GM19397 (cell line): ENCODE data around the gene SDR39U1.
A peak's percentile ranks its signal among the peaks of the same experiment; 100 is the strongest.
"Not testable (repeated sequence)": the region's sequence is repeated elsewhere in the genome, so short reads cannot be mapped to it uniquely, and the experiment has no call there.

Source experiments
- ATAC-seq: cut with Tn5 transposase; IDR thresholded peaks from one replicate; pipeline ENCODE4 v1.9.1; 2021; ENCODE audit warnings: mild to moderate bottlenecking, moderate library complexity; ENCODE audit not compliant: unreplicated experiment

The SDR39U1 gene, protein sequence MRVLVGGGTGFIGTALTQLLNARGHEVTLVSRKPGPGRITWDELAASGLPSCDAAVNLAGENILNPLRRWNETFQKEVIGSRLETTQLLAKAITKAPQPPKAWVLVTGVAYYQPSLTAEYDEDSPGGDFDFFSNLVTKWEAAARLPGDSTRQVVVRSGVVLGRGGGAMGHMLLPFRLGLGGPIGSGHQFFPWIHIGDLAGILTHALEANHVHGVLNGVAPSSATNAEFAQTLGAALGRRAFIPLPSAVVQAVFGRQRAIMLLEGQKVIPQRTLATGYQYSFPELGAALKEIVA

DNA sequence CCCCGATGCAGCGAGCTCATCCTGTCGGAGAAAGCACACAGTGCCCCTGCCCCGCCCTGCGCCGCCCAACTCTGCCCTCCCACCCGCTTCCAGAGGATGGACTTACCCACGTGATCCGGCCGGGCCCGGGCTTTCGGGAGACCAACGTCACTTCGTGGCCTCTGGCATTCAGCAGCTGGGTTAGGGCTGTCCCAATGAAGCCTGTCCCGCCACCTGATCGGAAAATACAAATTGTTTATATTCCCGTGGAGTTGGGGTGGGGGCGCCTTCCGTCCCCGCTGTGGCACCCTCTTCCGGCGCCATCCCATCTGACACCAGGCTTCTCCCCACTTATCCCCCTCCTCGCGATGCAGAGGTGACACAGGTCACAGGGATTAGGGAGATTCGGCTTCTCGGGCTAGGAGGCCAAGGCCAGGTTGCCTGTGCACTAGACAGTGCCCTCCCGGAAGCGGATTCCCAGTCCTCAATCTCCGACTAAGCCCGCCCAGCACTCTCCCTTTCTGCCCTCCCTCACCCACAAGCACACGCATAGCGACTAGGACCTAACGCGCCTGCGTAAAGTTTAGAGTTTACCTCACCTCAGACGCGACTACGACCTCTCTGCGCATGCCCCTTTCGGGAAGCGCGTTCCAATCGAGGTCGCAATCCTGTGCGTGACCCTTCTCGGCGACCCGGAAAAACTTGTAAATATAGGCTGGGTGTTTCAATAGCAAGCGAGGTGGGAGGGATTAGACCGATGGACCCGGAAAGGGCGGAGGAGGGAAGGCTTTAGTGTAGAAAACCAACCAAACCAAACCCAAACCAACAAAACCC is at the start of gene SDR39U1:
TSS of gene SDR39U1 (minus strand) at position 537 of the 813 bp plus-strand sequence. CDS start at position 530, 7 bp downstream.
- peak; percentile 89 for ATAC-seq

DNA sequence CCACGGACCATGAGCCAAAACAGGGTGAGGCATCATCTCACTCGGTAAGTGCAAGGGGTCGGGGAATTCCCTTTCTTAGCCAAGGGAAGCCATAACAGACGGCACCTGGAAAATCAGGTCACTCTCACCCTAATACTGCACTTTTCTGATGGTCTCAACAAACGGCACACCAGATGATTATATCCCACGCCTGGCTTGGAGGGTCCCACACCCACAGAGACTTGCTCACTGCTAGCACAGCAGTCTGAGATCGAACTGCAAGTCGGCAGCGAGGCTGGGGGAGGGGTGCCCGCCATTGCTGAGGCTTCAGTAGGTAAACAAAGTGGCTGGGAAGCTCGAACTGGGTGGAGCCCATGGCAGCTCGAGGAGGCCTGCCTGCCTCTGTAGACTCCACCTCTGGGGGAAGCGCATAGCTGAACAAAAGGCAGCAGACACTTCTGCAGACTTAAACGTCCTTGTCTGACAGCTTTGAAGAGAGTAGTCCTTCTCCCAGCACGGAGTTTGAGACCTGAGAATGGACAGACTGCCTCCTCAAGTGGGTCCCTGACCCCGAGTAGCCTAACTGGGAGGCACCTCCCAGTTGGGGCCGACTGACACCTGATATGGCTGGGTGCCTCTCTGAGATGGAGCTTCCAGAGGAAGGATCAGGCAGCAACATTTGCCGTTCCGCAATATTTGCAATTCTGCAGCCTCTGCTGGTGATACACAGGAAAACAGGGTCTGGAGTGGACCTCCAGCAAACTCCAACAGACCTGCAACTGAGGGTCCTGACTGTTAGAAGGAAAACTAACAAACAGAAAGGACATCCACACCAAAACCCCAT is 49.2 kb upstream of the SDR39U1 start:
- ATAC-seq, result not testable (repeated sequence)

DNA sequence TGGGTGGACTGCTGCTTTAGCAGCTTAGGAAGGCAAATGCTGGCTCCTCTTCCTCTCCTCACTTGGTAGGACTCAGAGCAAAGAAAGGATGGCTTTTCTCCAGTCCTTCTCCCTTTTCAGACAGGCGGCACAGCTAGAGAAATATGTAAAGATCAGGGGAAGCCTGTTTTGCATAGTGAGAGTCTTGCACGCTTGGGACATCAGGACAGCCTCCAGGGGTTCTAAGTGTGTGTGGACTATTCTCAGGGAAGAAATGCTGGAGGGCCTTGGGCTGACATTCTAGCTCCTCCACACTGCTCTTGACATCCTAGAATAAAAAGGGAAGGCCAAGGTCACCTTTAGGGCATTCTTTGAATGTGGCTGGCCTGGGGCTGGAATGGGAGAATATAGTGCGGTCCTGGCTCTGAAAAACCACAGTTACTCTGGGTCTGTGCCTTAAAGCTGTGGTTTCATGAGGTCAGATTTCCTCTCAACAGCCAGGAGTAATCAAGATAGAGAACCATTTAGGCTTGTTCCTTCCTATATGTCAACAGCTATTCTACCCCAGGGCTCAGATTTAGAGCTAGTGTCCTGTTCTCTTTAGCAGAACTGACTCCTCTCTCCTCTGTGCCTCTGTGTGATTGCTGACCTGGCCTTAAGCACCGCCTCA is 41.2 kb upstream of the SDR39U1 start:
- ATAC-seq, result no peak

DNA sequence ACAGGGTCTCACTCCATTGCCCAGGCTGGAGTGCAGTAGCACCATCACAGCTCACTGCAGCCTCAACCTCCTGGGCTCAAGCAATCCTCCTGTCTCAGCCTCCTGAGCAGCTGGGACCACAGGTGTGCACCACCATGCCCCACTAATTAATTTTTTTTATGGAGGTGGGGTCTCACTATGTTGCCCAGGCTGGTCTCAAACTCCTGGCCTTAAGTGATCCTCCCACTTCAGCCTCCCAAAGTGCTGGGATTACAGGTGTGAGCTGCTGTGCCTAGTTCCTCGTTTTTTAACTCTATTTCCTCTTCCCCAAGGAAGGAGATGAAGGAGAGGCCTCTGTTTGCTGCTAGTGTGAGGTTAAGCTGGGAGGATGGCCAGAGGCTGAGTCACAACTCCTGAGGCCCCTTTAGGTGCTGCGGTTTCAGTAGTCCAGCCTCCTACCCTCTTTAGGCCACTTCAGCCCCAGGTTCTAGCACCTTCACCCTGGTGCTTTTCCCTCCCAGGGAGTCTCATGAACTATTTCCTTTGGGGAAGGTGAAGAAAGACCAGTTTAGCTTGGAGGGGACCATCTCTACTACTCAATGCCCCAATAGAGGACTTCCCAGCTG is 40.2 kb upstream of the SDR39U1 start:
- ATAC-seq, result not testable (repeated sequence)

DNA sequence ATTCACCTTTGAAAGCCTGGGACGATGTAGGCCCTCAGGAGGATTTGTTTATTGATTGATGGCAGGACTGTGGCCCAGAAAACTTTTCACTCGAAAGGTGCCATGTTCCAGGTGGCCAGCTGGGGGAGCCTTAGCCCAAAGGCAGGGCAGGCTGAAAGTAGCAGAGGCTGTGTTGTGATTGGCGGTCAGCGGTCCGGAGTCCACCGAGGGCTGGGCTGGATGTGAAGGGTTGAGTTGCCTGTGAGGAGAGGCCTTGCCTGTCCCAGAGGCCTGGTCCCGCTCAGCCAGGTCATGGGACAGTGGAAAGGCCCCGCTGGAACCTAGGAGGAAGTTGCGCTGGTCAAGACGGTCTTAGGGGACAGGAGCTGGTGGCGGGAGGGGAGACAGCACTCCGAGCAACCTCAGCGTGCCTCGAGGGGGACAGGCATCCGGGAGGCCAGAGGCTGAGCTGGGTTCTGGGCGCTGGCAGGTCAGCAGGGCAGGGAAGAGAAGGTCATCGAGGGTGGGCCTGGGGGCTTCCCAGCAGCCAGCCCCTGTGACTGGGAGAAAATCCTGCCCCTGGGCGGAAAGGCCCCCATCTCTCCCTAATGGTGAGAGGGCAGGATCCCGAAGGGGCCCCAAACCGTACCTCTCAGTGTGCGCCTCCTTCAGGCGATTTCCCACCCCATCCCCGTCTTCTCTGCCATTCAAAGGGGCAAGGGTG is 39.2 kb upstream of the SDR39U1 start:
- ATAC-seq, result peak; percentile 91

DNA sequence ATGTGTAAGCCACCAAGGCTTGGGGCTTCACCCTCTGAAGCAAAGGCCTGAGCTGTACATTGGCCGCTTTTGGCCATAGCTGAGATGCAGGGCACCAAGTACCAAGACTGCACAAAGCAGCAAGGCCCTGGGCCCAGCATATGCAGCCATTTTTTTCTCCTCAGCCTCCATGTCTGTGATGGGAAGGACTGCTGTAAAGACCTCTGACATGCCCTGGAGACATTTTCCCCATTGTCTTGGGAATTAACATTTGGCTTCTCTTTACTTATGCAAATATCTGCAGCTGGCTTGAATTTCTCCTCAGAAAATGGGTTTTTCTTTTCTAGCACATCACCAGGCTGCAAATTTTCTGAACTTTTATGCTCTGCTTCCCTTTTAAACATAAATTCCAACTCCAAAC is 37.4 kb upstream of the SDR39U1 start:
- not testable (repeated sequence) for ATAC-seq

DNA sequence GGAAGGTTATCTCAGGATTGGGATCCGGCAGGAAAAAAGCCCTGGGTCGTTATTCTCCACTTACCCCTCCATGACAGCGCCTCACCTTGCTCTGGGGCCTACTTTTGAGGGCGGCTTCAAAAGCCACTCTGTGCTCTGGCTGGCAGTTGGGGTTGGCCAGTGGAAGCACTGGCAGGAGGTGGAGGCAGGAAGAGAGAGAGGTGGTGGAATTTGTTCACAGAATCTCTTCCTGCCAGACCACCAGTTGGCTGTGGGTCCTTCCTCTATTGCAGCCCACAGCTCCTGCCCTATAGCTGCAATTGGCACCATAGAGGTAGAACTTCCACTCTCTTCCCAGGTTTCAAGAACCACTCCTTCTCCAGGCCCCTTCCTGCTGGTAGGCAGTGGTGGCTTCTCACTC is 32.7 kb upstream of the SDR39U1 start:
- ATAC-seq, result no peak

DNA sequence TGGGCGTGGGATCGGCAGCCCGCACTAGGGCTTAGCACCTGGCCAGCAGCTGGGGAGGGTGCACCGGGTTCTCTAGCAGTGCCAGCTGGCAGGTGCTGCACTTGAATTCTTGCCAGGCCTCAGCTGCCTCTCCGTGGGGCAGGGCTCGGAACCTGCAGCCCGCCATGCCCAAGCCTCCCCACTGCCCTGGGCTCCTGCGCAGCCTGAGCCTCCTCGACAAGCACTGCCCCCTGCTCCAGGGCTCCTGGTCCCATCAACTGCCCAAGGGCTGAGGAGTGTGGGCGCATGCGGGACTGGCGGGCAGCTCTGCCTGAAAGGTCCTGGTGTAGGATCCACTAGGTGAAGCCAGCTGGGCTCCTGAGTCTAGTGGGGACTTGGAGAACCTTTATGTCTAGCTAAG is 30.6 kb upstream of the SDR39U1 start:
- no peak for ATAC-seq

DNA sequence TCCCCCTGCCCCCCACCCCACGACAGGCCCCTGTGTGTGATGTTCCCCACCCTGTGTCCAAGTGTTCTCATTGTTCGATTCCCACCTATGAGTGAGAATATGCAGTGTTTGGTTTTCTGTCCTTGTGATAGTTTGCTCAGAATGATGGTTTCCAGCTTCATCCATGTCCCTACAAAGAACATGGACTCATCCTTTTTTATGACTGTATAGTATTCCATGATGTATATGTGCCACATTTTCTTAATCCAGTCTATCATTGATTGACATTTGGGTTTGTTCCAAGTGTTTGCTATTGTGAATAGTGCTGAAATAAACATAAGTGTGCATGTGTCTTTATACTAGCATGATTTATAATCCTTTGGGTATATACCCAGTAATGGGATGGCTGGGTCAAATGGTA is 27.9 kb upstream of the SDR39U1 start:
- ATAC-seq, result not testable (repeated sequence)

DNA sequence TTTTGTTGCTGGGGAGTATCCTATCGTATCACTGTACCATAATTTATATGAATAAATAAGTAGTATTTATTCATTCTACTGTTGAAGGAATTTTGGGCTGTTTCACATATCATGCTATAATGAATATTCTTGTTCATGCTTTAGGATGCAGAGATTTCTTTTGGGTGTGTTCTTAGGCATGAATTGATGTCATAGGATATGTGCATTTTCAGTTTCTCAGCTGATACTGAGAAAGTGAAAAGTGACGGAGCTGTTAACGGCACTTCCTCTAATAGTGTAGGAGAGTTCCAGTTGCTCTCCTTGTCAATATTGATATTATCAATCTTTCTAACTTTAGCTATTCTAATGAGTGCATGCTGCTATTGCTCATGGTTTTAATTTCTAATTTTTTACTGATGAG is 23.2 kb upstream of the SDR39U1 start:
- no peak for ATAC-seq

DNA sequence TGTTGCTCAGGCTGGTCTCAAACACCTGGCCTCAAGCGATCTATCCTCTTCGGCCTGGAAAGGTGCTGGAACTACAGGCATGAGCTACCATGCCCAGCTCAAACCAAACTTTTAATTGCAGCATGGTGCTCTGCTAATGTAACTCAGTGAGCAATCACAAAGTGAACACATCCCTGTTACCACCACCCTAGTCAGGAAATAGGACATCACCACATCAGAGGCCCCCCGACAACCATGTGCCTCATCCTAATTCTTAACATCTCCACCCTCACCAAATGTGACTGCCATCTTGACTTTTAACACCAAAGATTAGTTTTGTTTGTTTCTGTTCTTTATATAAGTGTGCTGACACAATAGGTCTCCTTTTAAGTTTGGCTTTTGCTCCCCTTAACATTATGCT is 22.8 kb upstream of the SDR39U1 start:
- no peak for ATAC-seq

DNA sequence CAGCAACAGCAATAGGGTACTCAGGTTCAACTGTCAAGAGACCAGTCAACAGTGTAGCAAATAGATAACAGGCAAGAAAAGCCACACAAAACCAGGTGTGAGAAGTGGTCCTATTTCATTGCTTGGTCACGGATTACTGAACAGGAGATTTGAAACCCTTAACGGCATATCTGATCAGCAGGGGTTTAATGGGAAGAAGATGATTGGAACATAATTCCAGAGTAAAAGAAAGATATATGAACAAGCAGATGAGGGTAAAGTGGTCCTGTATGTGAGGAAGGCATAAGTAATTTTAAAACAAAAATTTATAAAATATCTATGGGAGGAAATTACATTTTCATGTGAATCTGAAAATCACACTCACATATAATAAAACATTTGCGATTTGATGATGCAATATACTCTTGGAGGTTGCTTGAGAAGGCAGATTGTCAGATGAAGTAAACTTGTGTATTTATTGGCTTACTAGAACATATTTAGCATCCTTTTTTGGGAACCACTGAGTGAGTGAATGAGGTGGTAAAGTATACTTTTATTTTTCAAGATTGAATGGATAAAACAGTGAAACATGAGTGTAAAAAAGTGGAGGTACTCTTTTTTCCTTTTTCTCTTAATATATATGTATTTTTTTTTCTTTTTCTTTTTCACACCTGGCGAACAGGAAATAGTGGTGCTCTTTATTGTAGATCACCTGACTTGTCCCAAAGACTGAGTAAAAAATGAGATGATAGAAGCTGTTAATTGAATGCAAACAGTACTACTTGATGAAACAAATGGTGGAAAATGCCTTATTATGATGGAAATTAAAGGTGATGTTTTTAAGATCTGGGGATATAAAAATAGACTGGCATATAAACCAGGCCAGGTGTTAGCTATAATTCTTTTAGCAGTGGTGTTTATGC is 21.6 kb upstream of the SDR39U1 start:
- no peak for ATAC-seq

DNA sequence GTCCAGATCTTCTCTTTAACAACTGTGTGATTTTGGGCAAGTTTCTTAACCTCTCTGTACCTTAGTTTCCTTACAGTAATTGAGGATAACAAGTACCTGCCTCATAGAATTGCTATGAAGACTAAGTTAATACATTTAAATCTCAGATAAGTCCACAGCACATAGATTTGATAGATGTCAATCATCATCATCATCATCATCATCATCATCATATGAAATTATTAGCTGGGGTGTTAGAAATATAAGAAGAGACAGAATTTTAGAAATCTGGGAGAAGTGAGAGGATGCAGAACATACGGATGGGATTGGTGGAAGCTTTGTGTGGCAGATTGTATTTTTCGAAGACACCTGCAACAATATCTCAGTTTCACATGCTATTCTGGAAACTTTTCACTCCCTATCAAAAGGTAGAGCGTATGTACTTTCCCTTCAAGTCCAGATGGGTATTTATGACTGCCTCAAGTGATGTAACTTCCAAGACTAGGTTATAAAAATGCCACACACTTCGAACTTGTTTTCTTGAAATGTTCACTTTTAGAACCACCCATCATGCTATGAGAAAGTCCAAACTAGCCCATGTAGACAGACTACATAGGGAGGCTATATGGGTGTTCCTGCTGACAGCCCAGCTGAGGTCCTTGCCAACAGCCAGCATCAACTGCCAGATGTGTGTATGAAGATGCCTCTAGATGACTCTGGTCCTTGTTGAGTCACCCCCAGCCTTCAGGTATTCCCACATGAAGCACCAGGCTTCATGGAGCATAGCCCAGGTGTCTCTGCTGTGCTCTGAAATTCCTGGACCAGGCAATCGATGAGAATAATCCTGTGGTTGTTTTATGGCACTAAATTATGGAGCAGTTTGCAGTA is 20.7 kb upstream of the SDR39U1 start:
- no peak for ATAC-seq

DNA sequence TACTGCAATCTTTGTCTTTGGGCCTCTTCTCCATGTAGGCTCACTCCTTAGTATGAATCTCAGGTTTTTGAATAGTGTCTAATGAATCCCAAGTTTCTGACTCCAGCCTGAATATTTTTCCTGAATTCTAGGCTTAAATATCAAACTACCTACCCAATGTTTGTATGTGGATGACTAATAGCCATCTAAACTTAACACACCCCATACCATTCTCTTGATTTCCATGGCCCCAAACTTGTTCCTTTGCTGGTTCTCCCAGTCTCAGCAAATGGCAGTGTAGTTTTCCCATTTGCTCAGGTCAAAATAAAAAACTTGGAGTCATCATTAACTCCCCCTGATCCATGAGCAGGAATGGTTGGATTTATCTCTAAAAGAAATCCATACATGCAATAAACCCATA is 18.8 kb upstream of the SDR39U1 start:
- ATAC-seq, result no peak

DNA sequence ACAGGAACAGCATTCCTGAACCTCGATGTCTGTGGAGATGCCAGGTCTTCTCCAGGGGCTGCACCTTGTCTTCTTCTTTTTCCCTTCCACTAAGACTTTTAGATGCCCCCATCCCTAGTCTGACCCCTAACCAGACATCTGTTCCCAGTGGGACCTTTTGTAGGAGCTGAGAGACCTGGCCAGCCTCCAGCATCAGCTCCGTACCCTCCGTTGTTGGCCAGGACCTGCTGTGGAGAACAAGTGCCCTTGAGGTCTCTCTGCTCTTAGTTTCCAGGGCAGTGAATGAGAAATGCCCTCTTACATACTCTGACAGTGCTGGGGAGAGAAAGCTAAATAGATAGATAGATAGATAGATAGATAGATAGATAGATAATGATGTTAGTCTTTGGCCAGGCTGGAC is 16.8 kb upstream of the SDR39U1 start:
- ATAC-seq, result no peak

DNA sequence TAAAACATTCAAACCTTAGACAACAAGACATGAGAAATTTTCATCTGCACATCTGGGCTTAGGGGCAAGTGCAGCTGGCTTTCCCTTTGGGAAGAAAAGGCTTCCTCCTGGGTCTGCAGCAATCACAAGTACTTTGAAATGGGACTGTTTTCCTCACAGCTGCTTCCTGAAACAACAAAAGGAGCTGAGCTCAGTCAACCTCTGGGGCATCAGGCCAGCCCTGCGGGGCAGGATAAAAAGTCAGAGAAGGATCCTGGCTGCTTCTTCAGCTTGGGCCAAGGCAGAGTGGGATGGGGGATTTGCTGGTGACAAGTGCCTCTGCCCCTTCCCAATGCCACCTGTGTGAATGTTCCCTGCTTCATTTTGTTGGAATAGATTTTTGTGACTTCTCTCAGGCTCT is 16.2 kb upstream of the SDR39U1 start:
- ATAC-seq, result no peak

DNA sequence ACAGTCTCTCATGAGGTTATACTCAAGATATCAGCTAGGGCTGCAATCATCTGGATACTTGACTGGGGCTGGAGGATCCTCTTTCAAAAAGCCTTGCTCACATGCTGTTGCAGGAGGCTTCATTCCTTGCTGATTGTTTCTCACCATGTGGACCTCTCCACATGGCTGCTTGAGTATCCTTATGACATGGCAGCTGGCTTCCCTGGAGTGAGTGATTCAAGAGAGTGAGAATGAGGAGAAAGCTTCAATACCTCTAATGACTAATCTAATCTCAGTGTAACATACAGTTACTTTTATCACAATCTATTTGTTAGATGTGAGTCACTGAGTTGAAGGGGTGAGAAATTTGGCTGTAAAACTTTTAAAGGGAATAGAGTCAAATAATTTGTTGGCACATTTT is 14.4 kb upstream of the SDR39U1 start:
- ATAC-seq, result no peak

DNA sequence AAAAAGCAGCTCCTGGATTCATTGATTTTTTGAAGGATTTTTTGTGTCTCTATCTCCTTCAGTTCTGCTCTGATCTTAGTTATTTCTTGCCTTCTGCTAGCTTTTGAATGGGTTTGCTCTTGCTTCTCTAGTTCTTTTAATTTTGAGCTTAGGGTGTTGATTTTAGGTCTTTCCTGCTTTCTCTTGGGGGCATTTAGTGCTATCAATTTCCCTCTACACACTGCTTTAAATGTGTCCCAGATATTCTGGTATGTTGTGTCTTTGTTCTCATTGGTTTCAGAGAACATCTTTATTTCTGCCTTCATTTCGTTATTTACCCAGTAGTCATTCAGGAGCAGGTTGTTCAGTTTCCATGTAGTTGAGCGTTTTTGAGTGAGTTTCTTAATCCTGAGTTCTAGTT is 8.3 kb upstream of the SDR39U1 start:
- not testable (repeated sequence) for ATAC-seq
